ENCODE data around the gene ERFL. TPM values are rescaled to one million over a fixed set of nuclear protein-coding genes. Genes with fewer than 3 reads are reported as not detected.

Gene ERFL
- total RNA-seq, 1 donor from 2014 or later: 0.49 TPM

DNA sequence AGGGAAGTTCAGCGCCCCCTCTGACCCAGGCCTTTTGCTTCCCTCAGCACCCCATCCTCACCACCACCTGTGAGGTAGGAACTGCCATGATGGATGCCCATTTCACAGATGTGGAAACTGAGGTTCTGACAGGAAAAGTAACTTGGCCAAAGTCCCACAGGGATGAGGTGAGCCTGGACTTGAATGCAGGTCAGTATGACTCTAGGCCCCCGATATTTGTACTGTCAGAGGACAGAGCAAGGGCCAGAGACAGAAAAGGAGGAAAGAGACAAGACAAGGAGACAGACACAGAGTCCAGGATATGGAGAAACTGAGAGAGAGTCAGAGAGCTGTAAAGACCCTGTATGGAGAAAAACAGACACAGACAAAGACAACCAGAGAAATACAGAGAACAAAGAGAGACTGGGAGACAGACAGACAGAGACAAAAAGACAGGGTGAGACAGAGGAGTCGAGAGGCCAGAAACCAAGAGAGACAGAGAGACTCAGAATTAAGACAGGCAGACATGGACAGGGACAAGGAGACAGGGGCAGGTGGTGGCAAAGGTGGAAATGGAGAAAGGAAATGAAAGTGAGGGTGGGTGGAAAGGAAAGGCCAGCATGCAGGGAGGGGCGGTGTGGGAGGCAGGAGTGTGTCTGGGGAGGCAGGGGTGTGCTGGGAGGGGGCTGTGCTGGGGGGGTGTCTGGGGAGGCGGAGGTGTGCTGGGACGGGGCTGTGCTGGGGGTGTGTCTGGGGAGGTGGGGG is 5.0 kb downstream of the ERFL start:
- Histone ChIP-seq H3K9me3 (no peaks in the 10 kb centered on the region), H3K4me1 (peaks cover 7% of the 10 kb centered on the region), H3K27me3 (peaks cover 22% of the 10 kb centered on the region), H3K4me3 (no peak overlapping the region), H3K27ac (no peak overlapping the region), H3K36me3 (no peaks in the 10 kb centered on the region)
- intact Hi-C loops (cut with DNase I): no loop called here
- TF ChIP-seq POLR2A (IDR thresholded peaks at IDR 0.05): no peak
- TF ChIP-seq POLR2AphosphoS5 (IDR thresholded peaks at IDR 0.05; ENCODE audit: insufficient read depth in 1 of 2, low read depth in 1 of 2): no peak
- TF ChIP-seq, protein P1, sequence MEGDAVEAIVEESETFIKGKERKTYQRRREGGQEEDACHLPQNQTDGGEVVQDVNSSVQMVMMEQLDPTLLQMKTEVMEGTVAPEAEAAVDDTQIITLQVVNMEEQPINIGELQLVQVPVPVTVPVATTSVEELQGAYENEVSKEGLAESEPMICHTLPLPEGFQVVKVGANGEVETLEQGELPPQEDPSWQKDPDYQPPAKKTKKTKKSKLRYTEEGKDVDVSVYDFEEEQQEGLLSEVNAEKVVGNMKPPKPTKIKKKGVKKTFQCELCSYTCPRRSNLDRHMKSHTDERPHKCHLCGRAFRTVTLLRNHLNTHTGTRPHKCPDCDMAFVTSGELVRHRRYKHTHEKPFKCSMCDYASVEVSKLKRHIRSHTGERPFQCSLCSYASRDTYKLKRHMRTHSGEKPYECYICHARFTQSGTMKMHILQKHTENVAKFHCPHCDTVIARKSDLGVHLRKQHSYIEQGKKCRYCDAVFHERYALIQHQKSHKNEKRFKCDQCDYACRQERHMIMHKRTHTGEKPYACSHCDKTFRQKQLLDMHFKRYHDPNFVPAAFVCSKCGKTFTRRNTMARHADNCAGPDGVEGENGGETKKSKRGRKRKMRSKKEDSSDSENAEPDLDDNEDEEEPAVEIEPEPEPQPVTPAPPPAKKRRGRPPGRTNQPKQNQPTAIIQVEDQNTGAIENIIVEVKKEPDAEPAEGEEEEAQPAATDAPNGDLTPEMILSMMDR (IDR thresholded peaks at IDR 0.05): no peak
- no peak for DNase-seq (ENCODE audit: extremely low spot score in 2 of 2)

DNA sequence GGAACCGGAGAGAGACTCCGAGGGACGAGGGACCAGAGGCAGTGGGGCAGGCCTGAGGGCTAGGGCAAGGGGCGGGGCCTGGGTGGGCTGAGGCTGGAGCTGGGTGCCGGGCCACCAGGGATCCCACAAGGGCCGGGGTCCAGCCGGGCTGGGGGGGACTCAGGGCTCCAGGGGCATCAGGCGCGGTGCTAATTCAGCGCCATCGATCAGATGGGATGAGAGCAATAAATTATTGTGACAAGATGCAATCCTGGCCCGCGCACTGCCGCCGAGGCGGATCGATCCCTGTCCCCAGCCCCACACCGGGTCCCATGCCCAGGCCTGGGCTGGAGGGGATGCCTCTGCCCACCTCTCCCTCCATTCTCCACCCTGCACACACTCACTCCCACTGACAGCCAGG is 5.7 kb downstream of the ERFL start:
- Histone ChIP-seq H3K27ac (no peak overlapping the region), H3K4me1 (peaks cover under 1% of the 10 kb centered on the region), H3K36me3 (no peaks in the 10 kb centered on the region), H3K27me3 (peaks cover 16% of the 10 kb centered on the region), H3K9me3 (no peaks in the 10 kb centered on the region), H3K4me3 (no peak overlapping the region)
- no peak for DNase-seq (ENCODE audit: extremely low spot score in 2 of 2)
- TF ChIP-seq, protein P1 (IDR thresholded peaks at IDR 0.05): no peak
- TF ChIP-seq POLR2AphosphoS5 (IDR thresholded peaks at IDR 0.05; ENCODE audit: insufficient read depth in 1 of 2, low read depth in 1 of 2) (no peak), POLR2A (IDR thresholded peaks at IDR 0.05) (no peak)
- intact Hi-C loops (cut with DNase I): no loop called here

DNA sequence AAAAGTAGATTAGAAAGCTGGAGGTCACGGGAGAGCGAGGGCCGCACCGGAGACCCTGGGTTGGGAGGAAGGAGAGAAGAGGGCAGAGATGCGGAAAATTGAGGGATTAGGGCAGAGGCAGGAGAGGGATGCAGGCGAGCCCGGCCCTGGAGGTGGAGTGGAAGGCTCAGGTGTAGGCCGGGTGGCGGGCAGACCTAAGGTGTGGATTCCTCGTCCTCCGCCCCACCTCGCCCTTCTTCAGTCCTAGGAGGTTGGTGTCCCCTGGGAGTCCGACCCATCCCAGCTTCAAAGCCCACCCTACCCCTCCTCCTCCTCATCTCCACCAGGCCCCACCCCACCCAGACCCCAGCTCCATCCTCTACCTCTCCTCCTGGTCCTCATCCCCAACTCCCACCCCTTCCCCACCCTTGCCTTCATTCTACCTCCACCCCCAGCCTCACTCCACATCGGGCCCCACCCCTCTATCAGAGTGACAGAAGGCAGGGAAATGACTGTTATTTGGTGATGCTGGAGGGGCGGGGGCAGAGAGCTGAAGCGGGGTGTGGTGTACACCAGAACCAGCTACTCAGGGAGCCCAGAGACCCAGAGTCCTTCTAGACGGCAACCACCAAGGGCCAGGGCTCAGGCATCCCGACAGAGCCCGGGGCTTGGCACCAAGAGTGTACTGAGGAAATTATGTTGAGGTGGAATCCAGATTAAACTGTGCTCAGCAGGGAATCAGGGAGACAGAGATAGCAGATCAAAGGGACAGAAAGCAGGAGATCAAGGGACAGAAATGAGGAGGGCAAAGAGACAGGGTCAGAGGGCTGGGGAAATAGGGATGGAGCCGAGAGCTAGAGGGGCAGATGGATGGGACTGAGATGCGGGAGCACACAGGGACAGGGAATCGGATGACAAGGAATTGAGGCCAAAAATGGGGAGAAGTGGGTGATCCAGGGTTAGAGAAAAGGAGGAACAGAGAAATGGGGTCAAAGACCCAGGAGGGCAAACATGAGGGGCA is 6.4 kb downstream of the ERFL start:
- Histone ChIP-seq H3K9me3 (no peaks in the 10 kb centered on the region), H3K27ac (no peak overlapping the region), H3K36me3 (no peaks in the 10 kb centered on the region), H3K4me3 (no peak overlapping the region), H3K4me1 (no peaks in the 10 kb centered on the region), H3K27me3 (peaks cover 12% of the 10 kb centered on the region)
- no peak for DNase-seq (ENCODE audit: extremely low spot score in 2 of 2)
- TF ChIP-seq, protein P1 (IDR thresholded peaks at IDR 0.05): no peak
- TF ChIP-seq POLR2A (IDR thresholded peaks at IDR 0.05): no peak
- no peak for TF ChIP-seq POLR2AphosphoS5 (IDR thresholded peaks at IDR 0.05; ENCODE audit: insufficient read depth in 1 of 2, low read depth in 1 of 2)
- intact Hi-C loops (cut with DNase I): no loop called here

DNA sequence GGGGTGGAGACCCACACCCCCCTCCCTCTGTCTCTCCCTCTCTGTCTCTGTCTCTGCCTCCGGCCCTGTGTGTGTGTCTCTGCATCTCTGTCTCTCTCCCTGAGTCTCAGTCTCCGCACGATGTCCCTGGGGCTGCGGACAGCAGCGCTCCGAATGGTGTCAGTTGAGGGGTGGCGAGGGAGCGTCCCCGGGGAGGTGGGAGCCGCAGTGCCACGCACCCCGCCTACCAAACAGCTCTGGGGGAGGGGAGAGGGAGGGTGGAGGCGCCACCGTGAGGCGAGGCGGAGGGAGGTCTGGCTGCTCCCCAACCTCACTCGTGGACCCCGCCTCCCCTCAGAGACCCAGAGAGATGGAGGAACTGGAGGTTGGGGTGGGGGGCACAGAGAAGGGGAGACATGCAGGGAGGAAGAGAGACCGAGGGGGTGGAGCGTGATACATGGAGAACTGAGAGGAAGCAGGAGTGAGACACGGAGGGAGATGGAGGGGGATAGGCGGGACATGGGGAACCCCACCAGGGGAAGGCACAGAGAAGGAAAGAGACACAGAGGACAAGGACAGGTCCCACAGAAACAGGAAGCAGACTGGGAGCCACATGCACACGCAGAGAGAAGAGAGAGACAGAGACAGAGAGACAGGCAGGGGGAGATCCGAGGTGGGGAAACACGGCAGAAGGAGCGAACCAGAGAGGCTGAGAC is 7.2 kb downstream of the ERFL start:
- Histone ChIP-seq H3K27me3 (peaks cover 14% of the 10 kb centered on the region), H3K4me1 (no peaks in the 10 kb centered on the region), H3K27ac (no peak overlapping the region), H3K4me3 (no peak overlapping the region), H3K36me3 (no peaks in the 10 kb centered on the region), H3K9me3 (no peaks in the 10 kb centered on the region)
- DNase-seq (ENCODE audit: extremely low spot score in 2 of 2): no peak
- intact Hi-C loops (cut with DNase I): no loop called here
- TF ChIP-seq, protein P1 (IDR thresholded peaks at IDR 0.05): no peak
- TF ChIP-seq POLR2AphosphoS5 (IDR thresholded peaks at IDR 0.05; ENCODE audit: insufficient read depth in 1 of 2, low read depth in 1 of 2): no peak
